Activated T-cell treated with anti-CD3 and anti-CD28 coated beads, Interleukin-2, amount 50 U/mL, for 24 hours (primary cell): ENCODE data around the gene SLC6A13.
"Not testable (repeated sequence)": the region's sequence is repeated elsewhere in the genome, so short reads cannot be mapped to it uniquely, and the experiment has no call there.

ENCODE experiments used
- DNase-seq: peaks from one replicate; pipeline ENCODE4 v3.0.0-alpha.2; 2020
- H3K27ac Mint-ChIP-seq: 2 replicates; pipeline ENCODE4 v1.8.0; 2020; ENCODE audit warnings: mild to moderate bottlenecking, mixed read lengths
- H3K27me3 Mint-ChIP-seq: 2 replicates; pipeline ENCODE4 v1.8.0; 2020; ENCODE audit warnings: mixed read lengths
- H3K36me3 Mint-ChIP-seq: 2 replicates; pipeline ENCODE4 v1.8.0; 2020; ENCODE audit warnings: low read depth, mixed read lengths
- H3K4me1 Mint-ChIP-seq: 2 replicates; pipeline ENCODE4 v1.8.0; 2020; ENCODE audit warnings: low read depth, mixed read lengths
- H3K4me3 Mint-ChIP-seq: 2 replicates; pipeline ENCODE4 v1.8.0; 2020; ENCODE audit warnings: mild to moderate bottlenecking, moderate library complexity, mixed read lengths
- H3K9me3 Mint-ChIP-seq: 2 replicates; pipeline ENCODE4 v1.8.0; 2020; ENCODE audit warnings: mixed read lengths

The SLC6A13 gene

DNA sequence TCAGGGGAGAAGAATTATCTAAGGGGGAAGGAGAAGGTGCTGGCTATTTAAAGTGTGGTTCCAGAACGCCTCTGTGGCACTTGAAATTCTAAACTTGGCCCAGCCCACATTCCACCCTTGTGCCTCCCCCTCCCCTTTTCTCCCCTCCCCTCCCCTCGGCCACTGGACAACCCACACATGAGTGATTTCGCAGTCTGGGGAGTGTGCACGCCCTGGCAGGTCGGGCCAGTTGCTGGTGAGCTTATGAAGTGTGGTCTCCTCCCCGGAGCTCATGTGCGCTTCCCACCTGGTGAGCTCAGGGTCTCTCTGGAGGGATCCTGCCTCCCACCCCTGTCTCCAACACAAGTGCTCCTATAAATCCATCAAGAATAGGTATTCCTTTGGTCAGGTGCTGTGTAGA is at the start of gene SLC6A13:
SLC6A13 (minus strand) TSS at position 20 of the 400 bp plus-strand sequence. CDS start 2,784 bp downstream, outside the sequence.
- no peaks in the 10 kb centered on the region for H3K9me3 Mint-ChIP-seq
- no peak for DNase-seq
- no peak within 1 kb of the TSS for H3K27ac Mint-ChIP-seq

DNA sequence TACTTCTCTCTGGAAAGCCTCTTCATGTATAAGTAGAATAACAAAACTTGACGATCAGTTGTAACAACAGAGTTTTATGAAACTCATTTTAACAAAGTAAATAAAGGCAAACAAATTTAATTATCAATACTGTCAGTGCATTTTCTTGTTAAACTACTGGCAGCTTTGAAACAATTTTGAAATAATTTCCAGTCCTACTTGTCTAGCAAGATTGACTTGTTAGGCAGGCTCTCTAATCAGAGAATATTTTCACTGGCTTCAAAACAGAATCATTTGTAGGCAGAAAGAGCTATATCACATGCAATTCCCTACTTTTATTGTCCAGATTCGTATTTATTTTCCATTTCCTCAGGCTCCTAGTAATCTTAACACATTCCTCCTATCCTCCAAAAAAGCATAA is 45.9 kb upstream of the SLC6A13 start:
- Mint-ChIP-seq H3K27ac (no peak overlapping the region), H3K27me3 (no peaks in the 10 kb centered on the region), H3K4me3 (no peak overlapping the region), H3K36me3 (peaks cover 95% of the 10 kb centered on the region), H3K9me3 (no peaks in the 10 kb centered on the region), H3K4me1 (peaks cover 20% of the 10 kb centered on the region)
- DNase-seq: no peak

More for the DNA sequence above, at the start of gene SLC6A13:
- no peaks in the 10 kb centered on the region for H3K36me3 Mint-ChIP-seq
- no peak within 1 kb of the TSS for H3K4me3 Mint-ChIP-seq
- peaks cover 13% of the 10 kb centered on the region for H3K4me1 Mint-ChIP-seq
- H3K27me3 Mint-ChIP-seq: peaks cover 22% of the 10 kb centered on the region

DNA sequence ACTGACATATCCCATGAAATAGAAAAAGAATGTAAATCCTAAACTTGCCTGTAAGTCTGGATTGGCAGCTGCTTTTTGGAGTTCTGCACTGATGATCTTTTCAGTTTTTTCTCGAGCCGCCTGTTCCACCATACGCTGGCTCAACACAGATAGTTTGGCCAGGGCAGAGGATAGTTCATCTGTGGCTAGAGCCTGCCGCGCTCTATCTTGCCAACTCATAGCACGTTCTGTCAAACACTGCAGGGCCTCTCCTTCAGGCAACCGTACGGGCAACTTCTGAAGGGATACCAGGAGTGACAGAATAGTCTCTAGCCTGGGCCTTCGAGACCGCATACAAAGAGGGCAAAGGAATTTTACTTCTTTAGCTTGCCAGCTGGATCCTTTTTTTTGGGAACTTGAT is 44.8 kb upstream of the SLC6A13 start:
- Mint-ChIP-seq H3K27me3 (no peaks in the 10 kb centered on the region), H3K27ac (no peak overlapping the region), H3K4me3 (no peak overlapping the region), H3K4me1 (peaks cover 29% of the 10 kb centered on the region), H3K9me3 (peaks cover 2% of the 10 kb centered on the region), H3K36me3 (peaks cover 97% of the 10 kb centered on the region)
- no peak for DNase-seq

- DNase-seq: no peak
- H3K9me3 Mint-ChIP-seq: peaks cover 18% of the 10 kb centered on the region
- no peak overlapping the region for H3K27ac Mint-ChIP-seq
- peaks cover 98% of the 10 kb centered on the region for H3K36me3 Mint-ChIP-seq
- no peak overlapping the region for H3K4me3 Mint-ChIP-seq
- peaks cover 55% of the 10 kb centered on the region for H3K4me1 Mint-ChIP-seq
- H3K27me3 Mint-ChIP-seq: no peaks in the 10 kb centered on the region
Observed at GRCh38 chr12:304805-305204, 42.2 kb upstream of the SLC6A13 start.

DNA sequence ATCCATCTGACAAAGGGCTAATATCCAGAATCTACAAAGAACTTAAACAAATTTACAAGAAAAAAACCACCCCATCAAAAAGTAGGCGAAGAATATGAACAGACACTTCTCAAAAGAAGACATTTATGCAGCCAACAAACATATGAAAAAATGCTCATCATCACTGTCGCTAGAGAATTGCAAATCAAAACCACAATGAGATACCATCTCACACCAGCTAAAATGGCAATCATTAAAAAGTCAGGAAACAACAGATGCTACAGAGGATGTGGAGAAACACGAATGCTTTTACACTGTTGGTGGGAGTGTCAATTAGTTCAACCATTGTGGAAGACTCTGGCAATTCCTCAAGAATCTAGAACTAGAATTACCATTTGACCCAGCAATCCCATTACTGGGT is 40.1 kb upstream of the SLC6A13 start:
- peaks cover 18% of the 10 kb centered on the region for H3K9me3 Mint-ChIP-seq
- not testable (repeated sequence) for DNase-seq, H3K4me3 Mint-ChIP-seq, H3K27me3 Mint-ChIP-seq
- H3K4me1 Mint-ChIP-seq: peaks cover 71% of the 10 kb centered on the region
- peaks cover 99% of the 10 kb centered on the region for H3K36me3 Mint-ChIP-seq
- H3K27ac Mint-ChIP-seq: peak overlapping the region; percentile 24

- peaks cover 18% of the 10 kb centered on the region for H3K9me3 Mint-ChIP-seq
- H3K27ac Mint-ChIP-seq: peak overlapping the region; percentile 86
- peaks cover 98% of the 10 kb centered on the region for H3K36me3 Mint-ChIP-seq
- not testable (repeated sequence) for DNase-seq, H3K27me3 Mint-ChIP-seq, H3K4me3 Mint-ChIP-seq
- peaks cover 62% of the 10 kb centered on the region for H3K4me1 Mint-ChIP-seq
Observed at GRCh38 chr12:300166-300565, 37.5 kb upstream of the SLC6A13 start.

DNA sequence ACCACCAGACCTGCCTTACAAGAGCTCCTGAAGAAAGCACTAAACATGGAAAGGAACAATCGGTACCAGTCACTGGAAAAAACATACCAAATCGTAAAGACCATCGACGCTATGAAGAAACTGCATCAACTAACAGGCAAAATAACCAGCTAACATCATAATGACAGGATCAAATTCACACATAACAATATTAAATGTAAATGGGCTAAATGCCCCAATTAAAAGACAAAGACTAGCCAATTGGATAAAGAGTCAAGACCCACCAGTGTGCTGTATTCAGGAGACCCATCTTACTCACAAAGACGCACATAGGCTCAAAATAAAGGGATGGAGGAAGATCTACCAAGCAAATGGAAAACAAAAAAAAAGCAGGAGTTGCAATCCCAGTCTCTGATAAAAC is 36.9 kb upstream of the SLC6A13 start:
- H3K4me3 Mint-ChIP-seq, H3K27me3 Mint-ChIP-seq, DNase-seq: not testable (repeated sequence)
- peak overlapping the region; percentile 19 for H3K27ac Mint-ChIP-seq
- peaks cover 18% of the 10 kb centered on the region for H3K9me3 Mint-ChIP-seq
- peaks cover 99% of the 10 kb centered on the region for H3K36me3 Mint-ChIP-seq
- peaks cover 62% of the 10 kb centered on the region for H3K4me1 Mint-ChIP-seq

GRCh38 chr12:298059-298458 is 35.4 kb upstream of the SLC6A13 start:
- peaks cover 54% of the 10 kb centered on the region for H3K4me1 Mint-ChIP-seq
- not testable (repeated sequence) for H3K4me3 Mint-ChIP-seq, H3K27ac Mint-ChIP-seq, DNase-seq, H3K27me3 Mint-ChIP-seq
- peaks cover 18% of the 10 kb centered on the region for H3K9me3 Mint-ChIP-seq
- peaks cover 99% of the 10 kb centered on the region for H3K36me3 Mint-ChIP-seq

- Mint-ChIP-seq H3K36me3 (peaks cover 96% of the 10 kb centered on the region), H3K4me1 (peaks cover 42% of the 10 kb centered on the region), H3K9me3 (peaks cover 2% of the 10 kb centered on the region), H3K27ac (peak overlapping the region; percentile 30), H3K27me3 (no peaks in the 10 kb centered on the region), H3K4me3 (no peak overlapping the region)
- no peak for DNase-seq
Observed at GRCh38 chr12:295132-295531, 32.5 kb upstream of the SLC6A13 start.

DNA sequence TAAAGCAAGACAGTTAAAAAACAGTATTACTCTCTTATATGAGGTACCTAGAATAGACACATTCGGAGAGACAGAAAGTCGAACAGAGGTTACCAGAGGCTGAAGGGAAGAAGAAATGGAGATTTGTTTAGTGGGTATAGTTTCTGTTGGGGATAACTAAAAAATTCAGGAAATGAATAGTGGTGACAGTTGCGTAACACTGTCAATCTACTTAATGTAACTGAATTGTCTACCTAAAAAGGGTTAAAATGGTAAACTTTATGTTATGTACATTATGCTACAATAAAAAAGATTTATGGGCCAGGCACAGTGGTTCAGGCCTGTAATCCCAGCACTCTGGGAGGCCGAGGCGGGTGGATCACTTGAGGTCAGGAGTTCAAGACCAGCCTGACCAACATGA is 30.6 kb upstream of the SLC6A13 start:
- no peak overlapping the region for H3K4me3 Mint-ChIP-seq
- H3K27ac Mint-ChIP-seq: no peak overlapping the region
- no peak for DNase-seq
- peaks cover 89% of the 10 kb centered on the region for H3K36me3 Mint-ChIP-seq
- no peaks in the 10 kb centered on the region for H3K27me3 Mint-ChIP-seq
- no peaks in the 10 kb centered on the region for H3K9me3 Mint-ChIP-seq
- peaks cover 30% of the 10 kb centered on the region for H3K4me1 Mint-ChIP-seq

- no peak overlapping the region for H3K4me3 Mint-ChIP-seq
- no peaks in the 10 kb centered on the region for H3K27me3 Mint-ChIP-seq
- H3K27ac Mint-ChIP-seq: no peak overlapping the region
- H3K36me3 Mint-ChIP-seq: peaks cover 89% of the 10 kb centered on the region
- no peak for DNase-seq
- H3K4me1 Mint-ChIP-seq: peaks cover 40% of the 10 kb centered on the region
- H3K9me3 Mint-ChIP-seq: no peaks in the 10 kb centered on the region
Observed at GRCh38 chr12:292186-292585, 29.6 kb upstream of the SLC6A13 start.

DNA sequence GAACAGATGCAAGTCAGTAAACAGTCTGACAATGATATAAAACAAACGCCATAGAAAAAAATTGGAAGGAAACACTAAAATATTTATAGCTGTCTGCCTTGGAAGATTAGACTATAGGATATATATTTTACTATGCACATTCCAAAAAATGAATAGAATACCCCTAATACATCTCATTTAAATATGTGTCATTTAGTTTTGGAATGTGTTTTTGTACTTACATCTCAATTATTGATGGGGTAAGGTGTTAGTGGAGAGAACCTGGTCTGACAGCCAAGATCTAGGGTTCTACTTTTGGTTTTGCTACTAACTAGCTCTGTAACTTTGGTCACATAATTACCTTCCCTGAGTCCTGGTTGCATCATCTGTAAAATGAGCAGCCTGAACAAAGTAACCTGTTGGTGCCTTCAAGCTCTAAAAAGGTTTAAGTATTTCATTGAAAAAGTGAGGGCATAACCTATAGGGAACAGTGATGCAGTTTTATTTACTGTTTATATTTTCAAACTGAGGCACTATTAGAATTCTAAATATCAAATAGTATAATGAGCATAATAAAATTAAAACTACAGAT is 28.6 kb upstream of the SLC6A13 start:
- peaks cover 90% of the 10 kb centered on the region for H3K36me3 Mint-ChIP-seq
- no peak overlapping the region for H3K4me3 Mint-ChIP-seq
- H3K9me3 Mint-ChIP-seq: no peaks in the 10 kb centered on the region
- no peak for DNase-seq
- no peaks in the 10 kb centered on the region for H3K27me3 Mint-ChIP-seq
- H3K4me1 Mint-ChIP-seq: peaks cover 50% of the 10 kb centered on the region
- no peak overlapping the region for H3K27ac Mint-ChIP-seq

DNA sequence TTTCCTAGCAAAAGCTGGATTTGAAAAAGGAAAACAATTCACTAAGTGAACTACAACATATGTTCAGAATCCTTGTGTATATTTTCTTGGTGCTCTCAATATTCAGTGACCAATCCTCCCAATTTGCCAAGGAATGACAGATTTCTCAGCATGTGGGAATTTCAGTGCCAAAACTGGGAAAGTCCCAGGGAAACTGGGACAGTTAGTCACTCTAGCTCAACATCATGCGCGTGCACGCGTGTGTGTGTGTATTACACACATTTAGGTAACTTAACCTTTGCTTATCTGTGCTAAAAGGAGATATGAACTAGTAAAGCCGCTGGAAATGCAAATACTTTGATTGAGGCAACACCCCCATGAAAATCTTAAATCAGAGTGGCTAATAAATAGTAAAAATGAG is 26.1 kb upstream of the SLC6A13 start:
- no peaks in the 10 kb centered on the region for H3K27me3 Mint-ChIP-seq
- H3K36me3 Mint-ChIP-seq: peaks cover 89% of the 10 kb centered on the region
- H3K4me3 Mint-ChIP-seq: no peak overlapping the region
- H3K27ac Mint-ChIP-seq: no peak overlapping the region
- DNase-seq: no peak
- H3K9me3 Mint-ChIP-seq: no peaks in the 10 kb centered on the region
- H3K4me1 Mint-ChIP-seq: peaks cover 65% of the 10 kb centered on the region

GRCh38 chr12:286531-287300 is 24.1 kb upstream of the SLC6A13 start:
- no peak for DNase-seq
- no peaks in the 10 kb centered on the region for H3K27me3 Mint-ChIP-seq
- H3K9me3 Mint-ChIP-seq: no peaks in the 10 kb centered on the region
- peaks cover 58% of the 10 kb centered on the region for H3K4me1 Mint-ChIP-seq
- H3K36me3 Mint-ChIP-seq: peaks cover 86% of the 10 kb centered on the region
- H3K4me3 Mint-ChIP-seq: peak overlapping the region; percentile 27
- H3K27ac Mint-ChIP-seq: peak overlapping the region; percentile 92

GRCh38 chr12:278046-278445 is 15.4 kb upstream of the SLC6A13 start:
- no peaks in the 10 kb centered on the region for H3K27me3 Mint-ChIP-seq

More at GRCh38 chr12:278046-278445, 15.4 kb upstream of the SLC6A13 start:
- Mint-ChIP-seq H3K27ac (no peak overlapping the region), H3K36me3 (peaks cover 41% of the 10 kb centered on the region), H3K4me1 (peaks cover 2% of the 10 kb centered on the region), H3K9me3 (no peaks in the 10 kb centered on the region), H3K4me3 (no peak overlapping the region)
- DNase-seq: no peak
